ENCODE results near the gene RIPOR2.

GRCh38 chr6:24879351-24879750 is 56.4 kb downstream of the RIPOR2 start:
- no peak for TF ChIP-seq CTCF (IDR thresholded peaks at IDR 0.05)
- no peak for TF ChIP-seq POLR2A (IDR thresholded peaks at IDR 0.05)
- TF ChIP-seq POLR2AphosphoS5 (IDR thresholded peaks at IDR 0.05), result no peak

Data from stomach (tissue), 4 donors.